IPS DF 19.7 (cell line): ENCODE measurements around the gene PLIN3.
"Not testable (repeated sequence)": the region's sequence is repeated elsewhere in the genome, so short reads cannot be mapped to it uniquely, and the experiment has no call there.

Experiments
- DNase-seq: peaks from one replicate; pipeline ENCODE4 v3.0.0-alpha.2; 2013; ENCODE audit warnings: low read depth, low spot score

PLIN3 gene

GRCh38 chr19:4811328-4812131 is 55.9 kb downstream of the PLIN3 start:
- DNase-seq, result peak; percentile 12

- DNase-seq, result no peak
These were observed 60.3 kb downstream of the PLIN3 start for GRCh38 chr19:4807188-4807587.

DNA sequence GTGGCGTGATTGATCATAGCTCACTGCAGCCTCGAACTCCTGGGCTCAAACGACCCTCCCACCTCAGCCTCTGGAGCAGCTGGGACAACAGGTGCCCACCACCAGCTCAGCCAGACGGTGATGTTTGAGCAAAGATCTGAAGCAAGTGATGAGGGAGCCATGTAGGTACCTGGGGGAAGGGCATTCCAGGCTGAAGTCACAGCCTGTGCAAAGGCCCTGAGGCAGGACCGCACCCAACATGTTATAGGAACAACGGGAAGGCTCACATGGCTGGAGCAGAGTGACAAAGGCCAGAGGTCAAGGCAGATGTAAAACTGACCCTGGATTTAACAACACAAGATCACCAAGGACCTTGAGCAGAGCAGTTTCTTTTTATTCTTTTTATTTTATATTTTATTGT is 61.1 kb downstream of the PLIN3 start:
- no peak for DNase-seq

DNA sequence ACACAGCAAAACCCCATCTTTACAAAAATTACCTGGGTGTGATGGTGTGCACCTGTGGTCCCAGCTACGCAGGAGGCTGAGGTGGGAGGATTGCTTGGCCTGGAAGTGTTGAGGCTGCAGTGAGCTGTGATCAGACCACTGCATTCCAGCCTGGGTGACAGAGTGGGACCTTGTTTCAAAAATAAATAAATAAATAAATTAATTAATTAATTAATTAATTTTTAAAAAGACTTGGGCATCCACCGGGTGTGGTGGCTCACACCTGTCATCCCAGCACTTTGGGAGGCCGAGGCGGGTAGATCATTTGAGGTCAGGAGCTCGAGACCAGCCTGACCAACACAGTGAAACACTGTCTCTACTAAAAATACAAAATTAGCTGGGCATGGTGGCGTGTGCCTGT is 62.3 kb downstream of the PLIN3 start:
- not testable (repeated sequence) for DNase-seq

DNA sequence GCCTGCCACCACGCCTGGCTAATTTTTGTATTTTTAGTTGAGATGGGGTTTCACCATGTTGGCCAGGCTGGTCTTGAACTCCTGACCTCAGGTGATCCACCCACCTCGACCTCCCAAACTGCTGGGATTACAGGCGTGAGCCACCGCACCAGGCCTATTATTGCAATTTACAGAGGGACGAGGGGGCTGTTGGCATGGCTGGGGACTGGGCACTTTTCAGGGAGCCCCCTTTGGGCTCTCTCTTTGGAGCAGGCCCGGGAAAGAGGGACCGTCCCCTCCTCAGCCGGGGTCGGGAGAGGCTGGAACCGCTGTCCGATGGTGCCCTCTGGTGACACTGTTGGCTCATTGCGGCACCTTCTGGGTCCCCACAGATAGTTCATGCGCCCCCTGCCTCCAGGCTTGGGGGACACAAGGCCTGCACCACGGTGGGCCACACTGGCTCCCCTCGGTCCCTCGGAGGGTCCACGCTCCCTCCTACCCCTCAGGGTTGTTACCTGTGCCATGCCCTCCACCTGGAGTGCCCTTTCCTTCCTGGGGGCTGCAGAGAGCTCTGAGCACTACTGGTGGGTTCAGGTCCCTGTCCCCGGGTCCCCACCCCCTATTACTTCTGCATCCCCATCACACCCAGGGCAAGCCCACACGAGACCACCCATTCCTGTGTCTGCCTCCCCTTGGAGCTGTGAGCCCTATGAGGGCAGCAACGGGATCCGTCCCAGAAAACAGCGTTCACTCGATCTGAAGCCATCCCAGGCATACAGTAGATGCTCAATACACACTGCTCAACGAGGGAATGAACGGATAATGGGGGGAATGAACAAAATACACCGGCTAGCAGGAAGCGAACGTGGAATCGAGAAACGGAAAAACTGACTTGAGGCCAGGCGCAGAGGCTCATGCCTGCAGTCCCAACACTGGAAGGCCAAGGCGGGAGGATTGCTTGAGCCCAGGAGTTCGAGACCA is 63.5 kb downstream of the PLIN3 start:
- DNase-seq, result no peak

GRCh38 chr19:4802711-4803110 is 64.8 kb downstream of the PLIN3 start:
- DNase-seq, result no peak

GRCh38 chr19:4801085-4801619 is 66.3 kb downstream of the PLIN3 start:
- no peak for DNase-seq

DNA sequence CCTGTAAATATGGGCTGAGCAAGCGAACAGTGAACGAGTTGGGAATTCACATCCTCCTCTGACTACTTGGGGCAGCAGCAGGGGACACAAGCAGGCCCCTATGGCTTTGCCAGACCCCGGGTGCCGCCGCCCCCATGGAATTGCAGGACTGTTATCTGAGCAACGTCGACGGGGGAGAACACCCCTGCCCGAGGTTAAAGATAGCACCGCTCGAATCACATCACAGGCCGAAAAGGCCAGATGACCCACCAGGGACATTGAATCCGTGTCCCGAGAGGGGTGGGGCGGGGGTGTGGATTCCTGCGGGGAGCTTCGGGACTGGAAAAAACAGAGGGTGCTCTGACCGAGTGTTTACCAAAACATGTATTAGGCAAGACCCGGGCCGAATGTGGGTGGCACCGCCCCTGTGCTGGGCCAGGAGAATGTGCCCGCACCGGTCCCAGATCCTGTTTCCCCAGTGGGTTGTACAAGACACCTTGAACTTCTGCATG is 66.8 kb downstream of the PLIN3 start:
- DNase-seq, result no peak

DNA sequence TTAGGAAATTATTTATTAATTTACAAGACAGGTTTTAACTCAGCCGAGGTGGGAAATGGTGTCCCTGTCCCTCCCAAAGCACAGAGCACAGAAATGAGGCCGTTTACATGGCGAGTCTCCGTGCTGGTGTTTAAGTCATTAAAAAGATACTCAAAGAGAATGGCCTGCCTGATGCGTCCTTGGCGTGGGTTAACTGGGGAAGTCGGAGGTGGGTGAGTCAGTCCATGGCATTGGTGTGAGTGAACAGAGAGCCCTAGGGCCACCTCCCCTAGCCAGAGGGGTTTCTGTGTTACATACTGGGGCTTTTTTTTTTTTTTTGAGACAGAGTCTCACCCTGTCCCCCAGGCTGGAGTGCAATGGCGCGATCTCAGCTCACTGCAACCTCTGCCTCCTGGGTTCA is 72.1 kb downstream of the PLIN3 start:
- DNase-seq, result no peak

- no peak for DNase-seq
These were observed 72.5 kb downstream of the PLIN3 start for GRCh38 chr19:4794971-4795370.

GRCh38 chr19:4793278-4793677 is 74.2 kb downstream of the PLIN3 start:
- not testable (repeated sequence) for DNase-seq

GRCh38 chr19:4792866-4793195 is 74.6 kb downstream of the PLIN3 start:
- DNase-seq, result not testable (repeated sequence)

GRCh38 chr19:4792019-4792865 is 75.2 kb downstream of the PLIN3 start:
- DNase-seq, result not testable (repeated sequence)

- peak; percentile 100 for DNase-seq
These were observed 76.1 kb downstream of the PLIN3 start, which contains the start of gene FEM1A for GRCh38 chr19:4791183-4792018. Gene FEM1A, plus strand, starts transcription at chr19:4791734. Its CDS starts 121 bp downstream, at chr19:4791855.
